T47D (cell line): Measurements from ENCODE around the gene ISCA2.
A peak's percentile ranks its signal among the peaks of the same experiment; 100 is the strongest.

Source experiments
- DNase-seq, 2 experiments: peaks; one replicate each; pipeline versions ENCODE4 v3.0.0 to v3.0.0-alpha.2; 2011 to 2012; ENCODE audit warnings: low read depth in 1 of 2, low spot score in 1 of 2
- JUND ChIP-seq: IDR thresholded peaks from 2 replicates; pipeline ENCODE4 v1.6.1; 2012; ENCODE audit warnings: low read depth
- in situ Hi-C: cut with HindIII; loops from 2 replicates; pipeline ENCODE4 v1.10.0; 2016; ENCODE audit warnings: low sequenced_read_pairs, low pct_unique_long_range_greater_than_20kb

ISCA2 gene

DNA sequence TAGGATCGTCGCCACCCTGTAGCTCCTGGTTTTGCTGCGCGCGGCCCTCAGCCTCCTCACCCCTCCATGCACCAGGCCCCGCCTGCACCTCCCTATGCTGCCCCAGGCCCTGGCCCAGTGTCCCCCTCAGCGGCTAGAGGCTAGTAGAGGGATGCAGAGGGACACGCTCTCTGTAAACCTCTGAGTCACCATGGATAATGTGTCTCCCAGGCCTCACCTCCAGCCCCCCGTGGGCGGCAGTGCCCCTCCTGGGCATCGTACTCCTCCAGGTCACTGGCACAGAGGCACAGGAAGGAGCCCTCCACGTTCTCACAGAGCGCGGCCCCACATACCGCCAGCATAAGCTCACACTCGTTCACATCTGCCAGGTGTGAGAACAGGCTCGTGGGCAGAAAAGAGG lies 12.3 kb downstream of the ISCA2 start:
- in situ Hi-C loops: no loop called here
- no peak for DNase-seq
- no peak for TF ChIP-seq JUND

DNA sequence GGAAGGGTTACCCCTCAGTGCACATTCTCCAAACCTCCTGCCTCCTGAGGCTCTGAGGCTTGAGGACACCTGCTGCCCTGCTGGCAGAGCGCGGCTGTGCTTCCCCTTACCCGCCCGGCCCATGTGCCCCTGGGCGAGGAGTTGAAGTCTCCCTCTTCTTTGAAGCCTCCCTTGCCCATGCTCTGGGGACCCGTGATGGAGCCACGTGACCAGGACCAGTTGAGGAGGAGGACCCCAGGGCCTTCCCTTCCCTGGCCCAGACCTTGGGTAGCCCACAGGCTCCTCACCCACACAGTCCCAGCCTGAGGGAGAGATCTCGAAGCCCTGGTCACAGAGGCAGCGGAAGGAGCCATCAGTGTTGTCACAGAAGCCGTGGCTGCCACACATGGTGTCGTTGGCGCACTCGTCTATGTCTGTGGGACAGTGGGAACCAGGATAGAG lies 12.9 kb downstream of the ISCA2 start:
- no peak for TF ChIP-seq JUND
- in situ Hi-C loops: no loop called here
- DNase-seq: no peak

DNA sequence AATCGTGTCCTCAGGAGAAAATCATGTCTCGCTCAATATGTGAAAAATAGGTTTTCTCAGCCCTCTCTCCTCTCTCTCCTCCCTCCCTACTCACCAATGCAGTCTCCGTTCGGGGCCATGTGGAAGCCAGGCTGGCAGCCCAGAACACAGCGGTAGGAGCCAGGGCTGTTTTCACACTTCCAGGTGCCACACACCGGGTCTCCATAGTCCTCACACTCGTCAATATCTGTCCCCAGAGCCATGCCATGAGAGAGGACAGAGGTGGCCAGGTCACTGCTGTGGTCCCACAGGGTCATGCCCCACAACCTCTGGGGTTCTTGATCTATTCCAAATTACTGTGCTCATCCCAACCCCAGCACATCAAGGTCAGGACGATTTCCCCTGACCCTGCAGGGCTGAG lies 13.5 kb downstream of the ISCA2 start:
- in situ Hi-C loops: no loop called here
- no peak for DNase-seq
- TF ChIP-seq JUND: no peak

DNA sequence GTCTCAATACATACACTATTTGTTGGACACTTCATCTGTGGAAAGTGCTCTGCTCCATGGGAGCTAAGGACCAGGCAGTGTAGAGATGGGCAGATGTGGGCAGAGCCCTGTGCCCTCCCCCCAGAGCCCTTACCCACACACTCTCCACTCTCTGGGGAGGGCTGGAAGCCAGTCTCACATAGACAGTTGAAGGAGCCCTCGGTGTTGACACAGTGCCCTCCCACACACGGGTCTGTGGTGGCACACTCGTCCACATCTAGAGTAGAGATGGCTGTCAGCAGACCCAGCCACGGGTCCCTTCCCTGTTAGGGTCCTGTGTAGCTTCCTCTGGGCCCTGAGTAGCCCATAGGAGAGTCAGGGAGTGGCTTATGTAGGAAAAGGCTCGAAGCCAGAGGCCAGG lies 14.3 kb downstream of the ISCA2 start:
- in situ Hi-C loops: no loop called here
- TF ChIP-seq JUND: no peak
- no peak for DNase-seq

DNA sequence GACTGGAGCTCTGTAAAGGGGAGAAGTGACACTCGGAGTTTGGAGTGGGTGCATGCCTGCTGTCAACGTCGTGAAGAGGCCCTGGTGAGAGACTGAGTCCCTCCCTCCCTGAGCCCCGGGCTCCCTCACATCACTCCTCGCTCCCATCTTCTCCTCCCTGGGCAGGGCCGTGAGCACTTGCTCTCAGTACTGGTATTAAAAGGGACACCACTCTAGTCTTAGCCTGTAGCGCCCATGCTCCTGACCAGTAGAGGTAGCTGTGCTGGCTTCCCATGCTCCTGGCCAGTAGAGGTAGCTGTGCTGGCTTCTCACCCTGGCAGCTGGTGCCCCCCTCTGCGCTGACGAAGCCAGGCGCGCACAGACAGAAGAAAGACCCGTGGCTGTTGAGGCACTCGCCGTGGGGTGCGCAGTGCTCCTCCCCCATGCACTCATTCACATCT lies 14.7 kb downstream of the ISCA2 start:
- peak in 1 of 2 experiments; percentile 58 for DNase-seq
- in situ Hi-C loops: no loop called here

DNA sequence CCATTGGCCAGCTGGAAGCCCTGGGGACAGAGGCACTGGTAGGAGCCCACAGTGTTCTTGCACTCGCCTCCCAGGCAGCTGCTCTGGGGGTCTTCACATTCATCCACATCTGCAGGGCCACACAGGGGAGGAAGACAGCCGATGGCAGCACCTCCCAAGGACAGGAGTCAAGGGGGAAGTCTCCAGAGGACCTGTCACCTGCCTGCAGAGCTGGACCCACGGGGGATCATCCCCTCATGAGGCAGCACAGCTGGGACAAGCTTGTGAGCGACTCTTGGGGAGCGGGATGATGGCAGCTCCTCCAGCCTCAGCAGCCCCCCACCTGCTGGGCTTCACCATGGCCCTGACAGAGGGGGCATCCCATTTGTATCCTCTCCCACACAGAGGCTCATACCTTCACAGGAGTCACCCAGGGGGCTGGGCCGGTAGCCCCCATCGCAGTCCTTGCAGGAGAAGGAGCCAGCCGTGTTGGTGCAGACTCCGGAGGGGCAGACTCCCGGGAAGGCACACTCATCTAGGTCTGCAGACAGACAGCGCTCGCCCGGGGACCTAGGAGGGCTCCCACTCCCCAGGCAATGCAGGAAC lies 15.4 kb downstream of the ISCA2 start:
- in situ Hi-C loops: no loop called here
- no peak for DNase-seq
- TF ChIP-seq JUND: no peak

More for the DNA sequence above, 14.7 kb downstream of the ISCA2 start:
- no peak for TF ChIP-seq JUND

DNA sequence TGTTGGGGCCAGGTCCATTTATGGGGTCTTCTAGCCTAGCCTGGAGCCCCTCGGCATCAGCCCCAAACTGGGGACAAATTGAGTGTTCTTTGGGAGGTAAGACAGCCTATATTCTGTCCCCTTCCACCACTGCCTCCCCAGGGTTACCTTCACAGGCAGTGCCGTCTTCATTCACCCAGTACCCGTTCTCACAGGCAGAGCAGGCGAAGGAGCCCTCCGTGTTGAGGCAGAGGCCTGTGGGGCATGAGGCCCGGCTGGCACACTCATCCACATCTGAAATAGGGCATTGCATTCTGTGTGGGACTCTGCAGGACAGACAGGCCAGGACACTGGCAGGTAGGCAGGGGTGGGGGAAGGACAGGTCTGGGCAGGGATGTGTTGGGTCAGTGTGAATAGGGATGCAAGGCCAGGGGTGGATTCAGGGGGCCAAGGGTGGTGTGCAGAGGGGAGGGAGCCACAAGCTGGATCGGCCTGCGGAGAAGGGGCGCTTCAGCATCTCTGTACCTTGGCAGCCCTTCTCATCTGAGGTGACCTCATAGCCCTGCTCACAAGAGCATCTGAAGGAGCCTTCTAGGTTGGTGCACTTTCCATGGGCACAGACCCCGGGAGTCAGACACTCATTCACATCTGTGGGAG lies 16.1 kb downstream of the ISCA2 start:
- in situ Hi-C loops: no loop called here
- TF ChIP-seq JUND: no peak
- DNase-seq: no peak

DNA sequence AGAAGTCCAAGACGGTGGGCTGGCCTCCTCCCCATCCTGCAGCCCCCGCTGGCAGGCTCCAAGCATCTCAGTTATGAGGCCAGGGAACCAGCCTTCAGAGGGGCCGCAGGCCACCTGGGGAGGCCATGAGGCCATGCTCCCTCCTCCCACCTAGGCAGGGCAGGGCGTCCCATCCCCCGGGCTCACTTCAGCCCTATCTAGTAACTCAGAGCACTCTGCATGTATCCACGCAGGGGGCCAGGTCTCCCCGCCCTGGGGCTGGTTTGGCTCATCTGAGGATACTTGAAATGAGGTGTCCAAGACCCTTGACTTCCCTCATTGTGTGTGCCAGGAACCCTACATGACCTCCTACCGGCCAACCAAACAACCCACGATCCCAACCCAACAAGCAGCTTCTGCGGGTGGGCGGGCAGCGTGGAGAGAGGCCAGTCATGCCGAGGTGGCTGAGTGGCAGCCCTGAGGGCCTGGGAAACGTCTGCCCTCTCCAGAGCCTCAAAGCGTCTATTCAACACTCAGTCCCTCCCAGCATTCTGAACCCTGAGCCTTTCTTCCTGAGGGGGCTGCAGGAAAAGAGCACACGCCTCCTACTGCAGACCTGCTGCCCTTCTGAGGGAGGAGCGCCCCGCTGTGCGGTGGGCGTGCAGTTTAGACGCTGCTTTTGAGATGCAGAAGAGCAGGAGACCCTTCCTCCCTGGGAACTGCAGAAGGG lies 16.8 kb downstream of the ISCA2 start:
- no peak for DNase-seq
- in situ Hi-C loops: no loop called here
- no peak for TF ChIP-seq JUND

DNA sequence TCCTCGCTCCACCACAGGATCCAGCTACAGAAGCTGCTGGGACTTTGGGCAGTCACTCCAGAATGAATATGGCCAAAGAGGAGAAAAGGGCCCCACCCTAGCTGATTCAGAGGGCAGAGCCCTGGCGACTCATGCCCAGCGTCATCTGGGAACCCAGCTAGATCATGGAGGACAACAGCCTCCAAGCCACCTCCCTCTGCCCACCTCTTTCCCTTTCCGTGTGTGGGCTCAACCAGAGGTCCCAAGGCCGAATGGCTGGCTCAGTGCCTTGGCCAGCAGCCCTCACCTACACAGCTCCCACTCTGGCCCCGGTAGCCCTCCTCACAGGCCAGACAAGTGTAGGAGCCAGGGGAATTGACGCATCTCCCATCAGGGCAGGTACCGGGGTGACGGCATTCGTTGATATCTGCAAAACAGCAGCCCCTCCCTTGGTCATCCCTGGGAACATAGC lies 17.4 kb downstream of the ISCA2 start:
- no peak for DNase-seq
- TF ChIP-seq JUND: no peak
- in situ Hi-C loops: no loop called here

DNA sequence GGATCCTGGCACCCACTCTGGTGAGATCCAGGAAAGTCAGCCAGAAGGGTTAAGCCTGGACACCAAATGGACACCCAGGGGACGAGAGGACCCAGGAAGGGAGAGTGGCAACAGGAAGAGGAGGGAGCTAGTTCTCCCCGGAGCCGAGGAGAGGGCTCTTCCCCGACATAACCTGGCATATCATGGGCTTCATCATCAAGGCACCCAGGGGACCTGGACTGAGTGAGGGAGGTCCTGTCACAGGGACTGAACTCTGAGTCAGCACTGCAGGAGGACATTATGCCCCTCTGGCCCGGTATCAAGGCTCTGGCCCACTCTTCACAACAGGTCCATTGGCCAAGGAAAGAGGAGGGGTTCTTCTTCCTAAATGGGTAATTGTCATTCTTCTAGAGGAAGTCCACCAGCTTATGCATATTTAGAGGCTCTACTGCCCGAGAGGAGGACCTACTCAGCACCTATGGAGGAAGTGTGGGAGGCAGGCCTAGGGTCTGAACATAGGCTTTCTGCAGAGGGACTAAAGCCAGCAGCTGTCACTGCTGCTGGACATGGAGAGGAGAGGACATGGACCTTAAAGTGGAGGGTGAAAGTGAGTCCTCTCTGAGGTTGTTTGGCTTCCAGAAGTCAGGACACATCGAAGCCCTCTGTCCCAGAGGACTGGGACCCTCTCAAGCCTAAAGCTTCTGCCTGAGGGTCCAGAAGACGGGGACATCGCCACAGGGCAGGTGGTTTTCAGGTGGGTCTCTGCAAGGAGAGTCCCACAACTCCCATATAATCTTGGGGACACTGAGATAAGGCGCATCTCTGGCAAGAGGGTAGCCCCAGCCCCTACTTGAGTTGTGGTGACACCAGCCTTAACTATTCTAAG lies 18.6 kb downstream of the ISCA2 start:
- no peak for TF ChIP-seq JUND
- in situ Hi-C loops: no loop called here
- no peak for DNase-seq

DNA sequence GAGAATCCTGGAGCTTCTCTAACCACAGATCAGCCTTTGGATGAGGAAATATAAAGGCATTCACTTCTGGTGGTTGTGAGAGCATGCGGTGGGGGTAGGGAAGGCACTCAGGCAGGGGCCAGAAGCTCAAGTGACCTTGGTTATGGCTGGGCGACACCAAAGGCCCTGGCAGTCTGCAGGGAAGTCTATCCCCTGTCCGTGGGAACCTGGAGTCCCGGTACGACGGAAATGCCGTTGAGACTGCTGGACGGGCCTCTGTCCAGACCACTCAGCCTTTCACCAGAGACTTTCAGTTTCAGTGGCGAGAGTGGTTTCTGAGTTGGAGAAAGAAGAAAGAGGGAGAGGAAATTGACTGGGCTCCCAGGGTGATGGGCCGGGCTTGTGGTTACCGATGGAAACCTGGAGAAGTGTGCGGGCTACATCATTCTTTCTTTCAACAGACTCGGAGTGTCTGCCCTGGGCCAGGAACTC lies 20.9 kb downstream of the ISCA2 start:
- in situ Hi-C loops: no loop called here
- no peak for TF ChIP-seq JUND
- no peak for DNase-seq

DNA sequence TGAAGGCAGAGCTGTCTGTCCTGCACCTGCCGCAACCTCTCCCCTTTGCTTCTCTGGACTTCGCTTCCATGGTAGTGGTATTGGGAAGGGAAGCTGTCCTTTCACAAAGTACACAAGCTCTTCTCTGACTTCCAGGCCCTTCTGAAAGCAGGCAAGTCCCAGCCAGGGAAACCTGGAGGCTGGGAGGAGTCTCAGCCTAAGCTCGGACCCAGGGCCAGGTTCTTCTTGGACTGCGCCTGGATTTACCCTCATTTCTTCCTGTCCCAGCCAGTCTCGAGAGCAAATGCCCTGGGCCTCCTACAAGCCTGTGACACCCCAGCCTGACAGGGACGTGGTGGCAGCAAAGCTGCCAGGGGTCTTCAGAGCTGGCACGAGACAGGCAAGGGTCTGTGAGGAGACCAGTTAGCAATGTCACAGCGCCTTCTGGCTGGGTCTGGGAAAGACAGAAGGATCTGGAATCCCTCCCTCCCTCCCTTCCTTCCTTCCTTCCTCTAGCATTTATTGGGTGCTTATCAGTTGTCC lies 22.4 kb downstream of the ISCA2 start:
- no peak for TF ChIP-seq JUND
- no peak for DNase-seq

More for the DNA sequence above, 22.4 kb downstream of the ISCA2 start:
- in situ Hi-C loops: no loop called here
